HepG2 (cell line): Measurements from ENCODE around the gene ODC1.

Experiments
- ATF2 ChIP-seq: sonication (generic); formaldehyde crosslinking; IDR thresholded peaks from 2 replicates; pipeline ENCODE4 v1.4.0; 2020; ENCODE audit warnings: missing genetic modification reagents
- EZH2 ChIP-seq: conservative IDR thresholded peaks from 2 replicates; pipeline ENCODE4 v1.6.1; 2012; ENCODE audit warnings: mild to moderate bottlenecking, low read depth, low read length, moderate library complexity

- TF ChIP-seq EZH2, result no peak
- no peak for TF ChIP-seq ATF2 (CRISPR knock-in tag)
Observed at GRCh38 chr2:10475811-10476660, 27.9 kb upstream of the ODC1 start.
